T-cell (primary cell): ENCODE data around the gene FANCM. TPM values are rescaled to one million over a fixed set of nuclear protein-coding genes. Genes with fewer than 3 reads are reported as not detected.

ENCODE experiments used
- ATAC-seq, 4 experiments: fragments of 200-7000 bp in 3 of 4; fragments of 150-1000 bp in 1 of 4; cut with Tn5 transposase; replicated peaks in 1 of 4; 1 replicate in 3 of 4; 2 replicates in 1 of 4; pipeline ENCODE4 v1.10.0; 2021; ENCODE audit warnings: moderate library complexity in 3 of 4, mild to moderate bottlenecking in 2 of 4, moderate number of reproducible peaks in 1 of 4
- CTCF ChIA-PET, 2 donors: fragments of 300-600 bp; sonication (Branson Sonifier 250); formaldehyde crosslinking; loops; one replicate each; lab custom pipeline; 2022; ENCODE audit warnings: antibody characterized with exemption in 2 of 2; lab: Charles Lee
- POLR2A ChIA-PET, 2 donors: fragments of 300-600 bp; sonication (Branson Sonifier 250); formaldehyde crosslinking; loops; one replicate each; lab custom pipeline; 2022; ENCODE audit warnings: antibody characterized with exemption in 2 of 2; lab: Charles Lee
- DNase-seq, 35 experiments: peaks; one replicate each; pipeline versions ENCODE4 v3.0.0 to v3.0.0-alpha.2; 2013 to 2023
- H3K27ac ChIP-seq: one replicate; pipeline ENCODE4 v1.5.1; 2013; ENCODE audit warnings: low read length
- H3K27me3 ChIP-seq, 2 experiments: replicated peaks in 1 of 2; 1 replicate in 1 of 2; 2 replicates in 1 of 2; pipeline versions ENCODE4 v1.6.1 to v1.7.0; 2013; ENCODE audit warnings: low read length in 1 of 2, mixed read lengths in 1 of 2; ENCODE audit not compliant: control insufficient read depth in 2 of 2, insufficient read depth in 2 of 2; ENCODE audit errors: extremely low read depth in 1 of 2
- H3K36me3 ChIP-seq, 2 donors: 1 replicate in 1 of 2; 2 replicates in 1 of 2; pipeline versions ENCODE4 v1.6.1 to v1.7.0; 2013; ENCODE audit warnings: low read length in 1 of 2; ENCODE audit not compliant: control insufficient read depth in 2 of 2, insufficient read depth in 1 of 2; ENCODE audit errors: extremely low read depth in 1 of 2
- H3K4me1 ChIP-seq, 2 experiments: 1 replicate in 1 of 2; 2 replicates in 1 of 2; pipeline versions ENCODE4 v1.6.1 to v1.7.0; 2013; ENCODE audit warnings: low read length in 2 of 2, mixed read lengths in 1 of 2; ENCODE audit not compliant: insufficient read depth in 2 of 2, control insufficient read depth in 1 of 2; ENCODE audit errors: extremely low read depth in 1 of 2
- H3K4me3 ChIP-seq, 2 donors: 1 replicate in 1 of 2; 2 replicates in 1 of 2; pipeline versions ENCODE4 v1.5.1 to v1.7.0; 2013; ENCODE audit warnings: mild to moderate bottlenecking in 2 of 2, low read length in 1 of 2, moderate library complexity in 1 of 2; ENCODE audit not compliant: control insufficient read depth in 1 of 2; ENCODE audit errors: extremely low read depth in 1 of 2
- H3K9me3 ChIP-seq: 2 replicates; pipeline ENCODE4 v1.7.0; 2013
- H3K27ac Mint-ChIP-seq, 2 donors: one replicate each; pipeline ENCODE4 v1.8.0; 2020 to 2021; ENCODE audit warnings: mild to moderate bottlenecking in 2 of 2, mixed read lengths in 2 of 2
- H3K27me3 Mint-ChIP-seq, 2 donors: one replicate each; pipeline ENCODE4 v1.8.0; 2021 to 2022; ENCODE audit warnings: mixed read lengths in 2 of 2
- H3K36me3 Mint-ChIP-seq: one replicate; pipeline ENCODE4 v1.8.0; 2021; ENCODE audit warnings: mixed read lengths
- H3K4me1 Mint-ChIP-seq, 3 donors: one replicate each; pipeline ENCODE4 v1.8.0; 2020 to 2022; ENCODE audit warnings: mixed read lengths in 3 of 3, mild to moderate bottlenecking in 1 of 3
- H3K4me3 Mint-ChIP-seq, 3 donors: one replicate each; pipeline ENCODE4 v1.8.0; 2020 to 2022; ENCODE audit warnings: mild to moderate bottlenecking in 3 of 3, mixed read lengths in 3 of 3, moderate library complexity in 3 of 3
- H3K9me3 Mint-ChIP-seq, 3 donors: one replicate each; pipeline ENCODE4 v1.8.0; 2020 to 2022; ENCODE audit warnings: mixed read lengths in 3 of 3
- WGBS: methylation state at CpG from one replicate; pipeline ENCODE4 v1.1.5; 2013; ENCODE audit warnings: missing lambda C conversion rate; ENCODE audit not compliant: insufficient coverage; 5-methylcytosine and 5-hydroxymethylcytosine counted together
- total RNA-seq, 35 experiments: library from RNA in 6 of 35; stranded (reverse) in 6 of 35; fragments of 120-200 nt in 1 of 35; gene quantifications; one replicate each; pipeline versions ENCODE4 v1.2.1 to v1.2.4 and lab custom pipeline; 2013 to 2026

Gene FANCM
- total RNA-seq, 5 donors from 2014 or later (not counting 1 experiment from before 2014, with no cell fraction given), result 7.5 to 10.5 (median 8.7) TPM

GRCh38 chr14:45181329-45181728, 45.6 kb downstream of the FANCM start:
- no peak for ATAC-seq
- H3K9me3 Mint-ChIP-seq, result no peaks in the 10 kb centered on the region
- no peak overlapping the region for H3K27ac Mint-ChIP-seq
- no peak overlapping the region for H3K27ac ChIP-seq
- no peak overlapping the region for H3K4me3 Mint-ChIP-seq
- no peak for DNase-seq
- no peaks in the 10 kb centered on the region for H3K4me1 ChIP-seq
- peaks cover 0 to 4% of the 10 kb centered on the region in 2 donors for H3K36me3 ChIP-seq
- no peaks in the 10 kb centered on the region for H3K9me3 ChIP-seq
- peaks cover 17% of the 10 kb centered on the region for H3K36me3 Mint-ChIP-seq
- no CpG with 5 or more reads among the region's 5 CpGs for WGBS
- no peak overlapping the region for H3K4me3 ChIP-seq
- CTCF ChIA-PET, result no interaction called here
- POLR2A ChIA-PET, result no interaction called here
- H3K27me3 ChIP-seq, result no peaks in the 10 kb centered on the region
- H3K27me3 Mint-ChIP-seq, result no peaks in the 10 kb centered on the region
- no peaks in the 10 kb centered on the region for H3K4me1 Mint-ChIP-seq

GRCh38 chr14:45181806-45182205, 46.1 kb downstream of the FANCM start:
- Mint-ChIP-seq H3K4me3 (no peak overlapping the region), H3K27ac (no peak overlapping the region), H3K36me3 (peaks cover 21% of the 10 kb centered on the region), H3K9me3 (no peaks in the 10 kb centered on the region), H3K27me3 (no peaks in the 10 kb centered on the region), H3K4me1 (no peaks in the 10 kb centered on the region)
- Histone ChIP-seq H3K4me1 (no peaks in the 10 kb centered on the region), H3K4me3 (no peak overlapping the region), H3K9me3 (no peaks in the 10 kb centered on the region), H3K27me3 (no peaks in the 10 kb centered on the region), H3K36me3 (peaks cover 0 to 4% of the 10 kb centered on the region in 2 donors), H3K27ac (no peak overlapping the region)
- DNase-seq, result no peak
- CTCF ChIA-PET, result no interaction called here
- WGBS, result 92% methylated on average over 2 of the region's 3 CpGs
- no peak for ATAC-seq
- POLR2A ChIA-PET, result no interaction called here

- ChIA-PET CTCF (no interaction called here), POLR2A (no interaction called here)
- Histone ChIP-seq H3K27me3 (no peaks in the 10 kb centered on the region), H3K9me3 (no peaks in the 10 kb centered on the region), H3K4me3 (no peak overlapping the region), H3K27ac (no peak overlapping the region), H3K4me1 (no peaks in the 10 kb centered on the region), H3K36me3 (peaks cover 0 to 7% of the 10 kb centered on the region in 2 donors)
- Mint-ChIP-seq H3K27me3 (no peaks in the 10 kb centered on the region), H3K36me3 (peaks cover 29% of the 10 kb centered on the region), H3K4me1 (no peaks in the 10 kb centered on the region), H3K27ac (no peak overlapping the region), H3K9me3 (no peaks in the 10 kb centered on the region), H3K4me3 (no peak overlapping the region)
- no CpG with 5 or more reads among the region's 2 CpGs for WGBS
- DNase-seq (no peak), ATAC-seq (no peak)
These were observed 49.5 kb downstream of the FANCM start for GRCh38 chr14:45185100-45185814.

GRCh38 chr14:45194964-45195363, 59.2 kb downstream of the FANCM start:
- Mint-ChIP-seq H3K9me3 (no peaks in the 10 kb centered on the region), H3K27ac (no peak overlapping the region), H3K4me1 (no peaks in the 10 kb centered on the region), H3K36me3 (peaks cover 25% of the 10 kb centered on the region), H3K4me3 (no peak overlapping the region), H3K27me3 (no peaks in the 10 kb centered on the region)
- peaks cover 0 to 3% of the 10 kb centered on the region in 2 donors for H3K36me3 ChIP-seq
- H3K9me3 ChIP-seq, result no peaks in the 10 kb centered on the region
- H3K4me1 ChIP-seq, result no peaks in the 10 kb centered on the region
- ChIA-PET CTCF (no interaction called here), POLR2A (no interaction called here)
- no peaks in the 10 kb centered on the region for H3K27me3 ChIP-seq
- no peak overlapping the region for H3K4me3 ChIP-seq
- H3K27ac ChIP-seq, result no peak overlapping the region
- DNase-seq (no peak), ATAC-seq (no peak)
- WGBS, result no CpG with 5 or more reads among the region's 4 CpGs

GRCh38 chr14:45198551-45198950, 62.8 kb downstream of the FANCM start:
- Histone ChIP-seq H3K4me3 (no peak overlapping the region), H3K36me3 (peaks cover 0 to 9% of the 10 kb centered on the region in 2 donors), H3K27ac (no peak overlapping the region), H3K9me3 (no peaks in the 10 kb centered on the region), H3K27me3 (no peaks in the 10 kb centered on the region), H3K4me1 (no peaks in the 10 kb centered on the region)
- Mint-ChIP-seq H3K4me3 (no peak overlapping the region), H3K36me3 (peaks cover 22% of the 10 kb centered on the region), H3K9me3 (no peaks in the 10 kb centered on the region), H3K27me3 (no peaks in the 10 kb centered on the region), H3K4me1 (peaks cover 0 to 2% (median 0%) of the 10 kb centered on the region in 3 donors), H3K27ac (no peak overlapping the region)
- ATAC-seq (no peak), DNase-seq (no peak)
- ChIA-PET POLR2A (interaction anchor here in 1 of 2 donors (0.5 kb wide), 1 partner anchor 257 kb away, joined by 8 read pairs; no protein-coding TSS in a partner anchor), CTCF (interaction anchor here in 1 of 2 donors (0.6 kb wide), 1 partner anchor 95 kb away, joined by 3 read pairs; no protein-coding TSS in a partner anchor)
- no CpG with 5 or more reads among the region's 3 CpGs for WGBS

- no peak for DNase-seq
- no peak overlapping the region for H3K27ac ChIP-seq
- Mint-ChIP-seq H3K9me3 (no peaks in the 10 kb centered on the region), H3K27me3 (no peaks in the 10 kb centered on the region), H3K4me3 (no peak overlapping the region), H3K4me1 (peaks cover 0 to 2% (median 0%) of the 10 kb centered on the region in 3 donors), H3K36me3 (peaks cover 22% of the 10 kb centered on the region), H3K27ac (no peak overlapping the region)
- no peak for ATAC-seq
- H3K27me3 ChIP-seq, result no peaks in the 10 kb centered on the region
- CTCF ChIA-PET, result no interaction called here
- no peaks in the 10 kb centered on the region for H3K4me1 ChIP-seq
- no peaks in the 10 kb centered on the region for H3K9me3 ChIP-seq
- POLR2A ChIA-PET, result interaction anchor here in 1 of 2 donors (0.5 kb wide), 1 partner anchor 238 kb away, joined by 3 read pairs; no protein-coding TSS in a partner anchor
- WGBS, result no CpG with 5 or more reads among the region's 1 CpG
- peaks cover 0 to 9% of the 10 kb centered on the region in 2 donors for H3K36me3 ChIP-seq
- no peak overlapping the region for H3K4me3 ChIP-seq
These were observed 63.5 kb downstream of the FANCM start for GRCh38 chr14:45199230-45199629.
